ENCODE measurements around the gene MSI2. TPM values are rescaled to one million over a fixed set of nuclear protein-coding genes. Genes with fewer than 3 reads are reported as not detected.

Gene MSI2
- total RNA-seq, 2 donors from 2014 or later, result 88.3 to 114 TPM

- Mint-ChIP-seq H3K9me3 (no peaks in the 10 kb centered on the region), H3K36me3 (ENCODE audit: low read depth) (peaks cover 12% of the 10 kb centered on the region), H3K27me3 (ENCODE audit: insufficient read depth) (no peaks in the 10 kb centered on the region), H3K4me1 (peaks cover 22% of the 10 kb centered on the region), H3K27ac (peak overlapping the region; percentile 10), H3K4me3 (no peak overlapping the region)
- TF ChIP-seq, protein P1, sequence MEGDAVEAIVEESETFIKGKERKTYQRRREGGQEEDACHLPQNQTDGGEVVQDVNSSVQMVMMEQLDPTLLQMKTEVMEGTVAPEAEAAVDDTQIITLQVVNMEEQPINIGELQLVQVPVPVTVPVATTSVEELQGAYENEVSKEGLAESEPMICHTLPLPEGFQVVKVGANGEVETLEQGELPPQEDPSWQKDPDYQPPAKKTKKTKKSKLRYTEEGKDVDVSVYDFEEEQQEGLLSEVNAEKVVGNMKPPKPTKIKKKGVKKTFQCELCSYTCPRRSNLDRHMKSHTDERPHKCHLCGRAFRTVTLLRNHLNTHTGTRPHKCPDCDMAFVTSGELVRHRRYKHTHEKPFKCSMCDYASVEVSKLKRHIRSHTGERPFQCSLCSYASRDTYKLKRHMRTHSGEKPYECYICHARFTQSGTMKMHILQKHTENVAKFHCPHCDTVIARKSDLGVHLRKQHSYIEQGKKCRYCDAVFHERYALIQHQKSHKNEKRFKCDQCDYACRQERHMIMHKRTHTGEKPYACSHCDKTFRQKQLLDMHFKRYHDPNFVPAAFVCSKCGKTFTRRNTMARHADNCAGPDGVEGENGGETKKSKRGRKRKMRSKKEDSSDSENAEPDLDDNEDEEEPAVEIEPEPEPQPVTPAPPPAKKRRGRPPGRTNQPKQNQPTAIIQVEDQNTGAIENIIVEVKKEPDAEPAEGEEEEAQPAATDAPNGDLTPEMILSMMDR (conservative IDR thresholded peaks at IDR 0.05), result no peak
- Histone ChIP-seq H3K4me3 (ENCODE audit: low read length) (no peak overlapping the region), H3K27ac (ENCODE audit: low read depth, low read length) (peak overlapping the region; percentile 51), H3K9me3 (ENCODE audit: control insufficient read depth, low read length) (no peaks in the 10 kb centered on the region), H3K36me3 (ENCODE audit: control insufficient read depth, insufficient read depth, low read length) (no peaks in the 10 kb centered on the region), H3K4me1 (ENCODE audit: control insufficient read depth, insufficient read depth, low read length) (peaks cover 10% of the 10 kb centered on the region), H3K27me3 (ENCODE audit: control insufficient read depth, insufficient read depth, low read length, poor library complexity, severe bottlenecking) (no peaks in the 10 kb centered on the region), H3K9ac (ENCODE audit: extremely low read depth, low read length, poor library complexity, severe bottlenecking) (no peak overlapping the region)
- DNase-seq, result no peak
- WGBS, 2 experiments (ENCODE audit: insufficient coverage in 1 of 2, insufficient read length in 1 of 2), result 85 to 86% methylated on average over 12 to 22 of the region's 24 CpGs
These were observed 348.7 kb downstream of the MSI2 start for GRCh38 chr17:57604771-57605674.

- H3K27ac Mint-ChIP-seq, result peak overlapping the region; percentile 10
These were observed 349.4 kb downstream of the MSI2 start for GRCh38 chr17:57605675-57606105.

DNA sequence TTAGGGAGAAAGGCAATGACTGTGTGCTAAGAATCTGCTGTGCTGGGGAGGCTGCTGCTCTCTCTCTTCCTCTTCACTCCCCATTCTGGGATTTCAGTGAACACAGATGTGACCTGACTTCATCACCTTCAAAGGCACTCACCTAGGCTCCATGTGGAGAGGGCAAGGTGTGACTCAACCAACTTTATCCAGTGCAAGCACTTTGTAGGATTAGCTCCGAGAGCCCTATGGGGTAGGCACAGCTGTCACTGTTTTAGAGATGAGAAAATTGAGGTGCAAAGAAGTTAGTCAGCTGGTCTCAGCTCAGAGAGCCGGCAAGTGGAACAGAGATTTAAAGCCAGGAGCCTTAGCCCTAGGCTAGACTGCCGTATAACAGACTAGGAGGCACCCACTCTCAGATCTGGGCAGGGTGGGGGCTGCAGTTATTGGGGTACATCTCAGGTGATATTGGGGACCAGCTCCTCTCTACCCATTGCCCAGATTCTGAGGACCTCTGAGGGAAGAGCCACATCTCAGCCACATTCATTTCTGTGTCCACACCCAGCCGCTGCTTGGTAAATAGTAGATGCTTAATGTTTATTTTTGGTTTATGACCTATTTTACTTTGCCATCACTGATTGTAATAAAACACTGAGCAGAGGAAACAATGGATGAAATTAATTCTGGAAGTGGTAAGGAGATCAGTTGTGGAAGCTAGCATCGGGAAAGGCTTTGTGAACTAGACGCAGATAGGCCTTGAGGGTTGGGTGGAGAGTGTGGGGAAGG, 350.0 kb downstream of the MSI2 start:
- TF ChIP-seq, protein P1 (conservative IDR thresholded peaks at IDR 0.05), result no peak

More at GRCh38 chr17:57605675-57606105, 349.4 kb downstream of the MSI2 start:
- WGBS, 2 experiments (ENCODE audit: insufficient coverage in 1 of 2, insufficient read length in 1 of 2), result 88 to 100% methylated on average over 4 to 5 of the region's 5 CpGs
- H3K9me3 Mint-ChIP-seq, result no peaks in the 10 kb centered on the region
- H3K4me1 Mint-ChIP-seq, result peaks cover 22% of the 10 kb centered on the region
- TF ChIP-seq, protein P1 (conservative IDR thresholded peaks at IDR 0.05), result no peak
- H3K4me1 ChIP-seq (ENCODE audit: control insufficient read depth, insufficient read depth, low read length), result peaks cover 10% of the 10 kb centered on the region
- H3K36me3 Mint-ChIP-seq (ENCODE audit: low read depth), result peaks cover 8% of the 10 kb centered on the region
- DNase-seq, result no peak
- no peak overlapping the region for H3K9ac ChIP-seq (ENCODE audit: extremely low read depth, low read length, poor library complexity, severe bottlenecking)
- H3K36me3 ChIP-seq (ENCODE audit: control insufficient read depth, insufficient read depth, low read length), result no peaks in the 10 kb centered on the region
- H3K9me3 ChIP-seq (ENCODE audit: control insufficient read depth, low read length), result no peaks in the 10 kb centered on the region
- no peaks in the 10 kb centered on the region for H3K27me3 Mint-ChIP-seq (ENCODE audit: insufficient read depth)
- no peak overlapping the region for H3K4me3 Mint-ChIP-seq
- peak overlapping the region; percentile 51 for H3K27ac ChIP-seq (ENCODE audit: low read depth, low read length)
- H3K4me3 ChIP-seq (ENCODE audit: low read length), result no peak overlapping the region
- no peaks in the 10 kb centered on the region for H3K27me3 ChIP-seq (ENCODE audit: control insufficient read depth, insufficient read depth, low read length, poor library complexity, severe bottlenecking)

More for the DNA sequence above, 350.0 kb downstream of the MSI2 start:
- no peak overlapping the region for H3K27ac ChIP-seq (ENCODE audit: low read depth, low read length)
- no peaks in the 10 kb centered on the region for H3K27me3 Mint-ChIP-seq (ENCODE audit: insufficient read depth)
- H3K9me3 ChIP-seq (ENCODE audit: control insufficient read depth, low read length), result no peaks in the 10 kb centered on the region
- H3K9me3 Mint-ChIP-seq, result no peaks in the 10 kb centered on the region
- WGBS, 2 experiments (ENCODE audit: insufficient coverage in 1 of 2, insufficient read length in 1 of 2), result 95 to 100% methylated on average over 4 to 5 of the region's 6 CpGs
- no peaks in the 10 kb centered on the region for H3K36me3 ChIP-seq (ENCODE audit: control insufficient read depth, insufficient read depth, low read length)
- H3K27me3 ChIP-seq (ENCODE audit: control insufficient read depth, insufficient read depth, low read length, poor library complexity, severe bottlenecking), result no peaks in the 10 kb centered on the region
- no peak for DNase-seq
- no peak overlapping the region for H3K27ac Mint-ChIP-seq
- H3K4me3 Mint-ChIP-seq, result no peak overlapping the region
- peaks cover 10% of the 10 kb centered on the region for H3K4me1 ChIP-seq (ENCODE audit: control insufficient read depth, insufficient read depth, low read length)
- peaks cover 4% of the 10 kb centered on the region for H3K36me3 Mint-ChIP-seq (ENCODE audit: low read depth)
- no peak overlapping the region for H3K4me3 ChIP-seq (ENCODE audit: low read length)
- peaks cover 22% of the 10 kb centered on the region for H3K4me1 Mint-ChIP-seq
- H3K9ac ChIP-seq (ENCODE audit: extremely low read depth, low read length, poor library complexity, severe bottlenecking), result no peak overlapping the region

Data from endodermal cell (in vitro differentiated cells).